ENCODE data around the gene GDE1.

GRCh38 chr16:19549673-19550072 lies 27.8 kb upstream of the GDE1 start:
- TF ChIP-seq CTCF (IDR thresholded peaks at IDR 0.05; ENCODE audit: low read length) (no peak), EZH2phosphoT487 (IDR thresholded peaks at IDR 0.05; ENCODE audit: low read length) (no peak)

Data from MM.1S (cell line).